GM12892 (cell line): Measurements from ENCODE around the gene ILF3.

Experiments
- POLR2A ChIP-seq: IDR thresholded peaks from 2 replicates; pipeline ENCODE4 v1.6.1; 2011; ENCODE audit warnings: low read depth, low read length, control low read depth
- POLR2AphosphoS5 ChIP-seq: IDR thresholded peaks from 2 replicates; pipeline ENCODE4 v1.6.1; 2011; ENCODE audit warnings: low read depth, low read length, control low read depth
- TAF1 ChIP-seq: IDR thresholded peaks from 2 replicates; pipeline ENCODE4 v1.6.1; 2011; ENCODE audit warnings: low read depth, mild to moderate bottlenecking, control low read depth, low read length, borderline replicate concordance

DNA sequence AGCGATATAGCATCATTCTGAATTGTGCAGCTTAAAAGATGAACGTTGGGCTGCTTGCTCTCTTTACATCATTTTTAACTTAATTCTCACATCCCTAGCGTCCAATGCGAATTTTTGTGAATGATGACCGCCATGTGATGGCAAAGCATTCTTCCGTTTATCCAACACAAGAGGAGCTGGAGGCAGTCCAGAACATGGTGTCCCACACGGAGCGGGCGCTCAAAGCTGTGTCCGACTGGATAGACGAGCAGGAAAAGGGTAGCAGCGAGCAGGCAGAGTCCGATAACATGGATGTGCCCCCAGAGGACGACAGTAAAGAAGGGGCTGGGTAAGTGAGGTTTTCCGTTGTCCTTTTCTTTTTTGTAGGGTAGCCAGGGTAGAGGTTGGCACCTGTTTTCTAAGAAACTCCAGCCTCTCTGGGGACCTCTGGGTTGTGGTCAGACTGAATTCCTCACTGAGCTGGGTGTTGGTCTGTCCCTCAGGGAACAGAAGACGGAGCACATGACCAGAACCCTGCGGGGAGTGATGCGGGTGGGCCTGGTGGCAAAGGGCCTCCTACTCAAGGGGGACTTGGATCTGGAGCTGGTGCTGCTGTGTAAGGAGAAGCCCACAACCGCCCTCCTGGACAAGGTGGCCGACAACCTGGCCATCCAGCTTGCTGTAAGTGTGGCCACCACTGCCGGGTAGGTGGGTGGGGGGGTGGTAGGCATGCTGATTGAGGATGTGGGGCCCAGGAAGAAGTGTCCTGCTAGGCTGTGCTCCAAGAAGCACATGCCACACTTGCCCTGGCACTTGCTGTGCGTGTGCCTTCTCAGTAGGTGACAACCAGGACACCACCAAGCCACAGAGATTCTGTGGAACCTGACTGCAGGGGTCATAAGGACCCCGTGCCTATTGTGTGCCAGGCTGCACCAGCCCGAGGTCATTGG lies 17.0 kb downstream of the ILF3 start:
- TF ChIP-seq POLR2AphosphoS5 = no peak
- no peak for TF ChIP-seq POLR2A
- TF ChIP-seq TAF1 = no peak
